ENCODE results near the gene PLEKHH3.
"Not testable (repeated sequence)": the region's sequence is repeated elsewhere in the genome, so short reads cannot be mapped to it uniquely, and the experiment has no call there.

The PLEKHH3 gene

GRCh38 chr17:42623732-42624596 is 52.8 kb downstream of the PLEKHH3 start:
- no peak for DNase-seq

GRCh38 chr17:42623271-42623670 is 53.5 kb downstream of the PLEKHH3 start:
- no peak for DNase-seq

- DNase-seq = not testable (repeated sequence)
Measured at GRCh38 chr17:42621987-42622386, 54.8 kb downstream of the PLEKHH3 start.

- DNase-seq = no peak
Measured at GRCh38 chr17:42618442-42619150, 58.2 kb downstream of the PLEKHH3 start.

- DNase-seq = no peak
Measured at GRCh38 chr17:42617956-42618431, 58.8 kb downstream of the PLEKHH3 start.

All from activated naive CD4-positive, alpha-beta T cell treated with Interleukin-2 at 50 U/mL for 16 hours (primary cell).